GM12878 (cell line): ENCODE measurements around the gene SESN3. TPM values are rescaled to one million over a fixed set of nuclear protein-coding genes. Genes with fewer than 3 reads are reported as not detected.

Experiments
- ATAC-seq: fragments of 200-7000 bp; cut with Tn5 transposase; 3 replicates; pipeline ENCODE4 v1.9.1; 2020; ENCODE audit warnings: mild to moderate bottlenecking, moderate library complexity
- BruUV-seq: library from RNA; stranded (reverse); fragments of 400-500 nt; replicated peaks from 2 replicates; lab custom pipeline; 2021; lab: Mats Ljungman, UMichigan
- CTCF ChIA-PET: fragments of 300-600 bp; sonication (Branson Sonifier 250); formaldehyde crosslinking; extraction: SDS; loops from one replicate; lab custom pipeline; 2021; ENCODE audit warnings: inconsistent platforms; lab: Yijun Ruan, JAX
- POLR2A ChIA-PET: fragments of 350-600 bp; formaldehyde crosslinking; extraction: SDS; loops from one replicate; lab custom pipeline; 2021; ENCODE audit warnings: inconsistent platforms; lab: Charles Lee
- RAD21 ChIA-PET: fragments of 300-600 bp; sonication (Branson Sonifier 250); formaldehyde crosslinking; loops from one replicate; lab custom pipeline; 2023; ENCODE audit warnings: antibody characterized with exemption; ENCODE audit not compliant: unreplicated experiment; lab: Charles Lee
- SMC1A ChIA-PET: fragments of 300-600 bp; sonication (Branson Sonifier 250); formaldehyde crosslinking; loops from one replicate; lab custom pipeline; 2023; ENCODE audit not compliant: unreplicated experiment, uncharacterized antibody; lab: Charles Lee
- DNase-seq: peaks from one replicate; pipeline ENCODE4 v3.0.0-alpha.2; 2011; ENCODE audit warnings: low read depth, low spot score
- FAIRE-seq: peaks from 3 replicates; lab custom pipeline; 2011; peaks lifted over from hg19 to GRCh38; lab: Jason Lieb, UNC
- H2AFZ ChIP-seq: 2 replicates; pipeline ENCODE4 v1.6.0; 2011; ENCODE audit warnings: low read depth, low read length, control low read depth; ENCODE audit not compliant: control insufficient read depth
- H3K27ac ChIP-seq: 2 replicates; pipeline ENCODE4 v1.5.1; 2011; ENCODE audit warnings: control low read depth; ENCODE audit not compliant: control insufficient read depth, insufficient read depth
- H3K27me3 ChIP-seq, 2 experiments: replicated peaks in 1 of 2; 2 replicates each; pipeline versions ENCODE4 v1.6.0 to v1.6.1; 2011; ENCODE audit warnings: low read length in 1 of 2; ENCODE audit not compliant: control insufficient read depth in 2 of 2, insufficient read depth in 2 of 2
- H3K36me3 ChIP-seq, 2 experiments: 2 replicates each; pipeline ENCODE4 v1.5.1; 2011; ENCODE audit warnings: low read length in 1 of 2; ENCODE audit not compliant: control insufficient read depth in 2 of 2, insufficient read depth in 2 of 2
- H3K4me1 ChIP-seq: 2 replicates; pipeline ENCODE4 v1.6.1; 2011; ENCODE audit warnings: mild to moderate bottlenecking, low read length, moderate library complexity, mixed read lengths; ENCODE audit not compliant: control insufficient read depth, insufficient read depth
- H3K4me2 ChIP-seq: 2 replicates; pipeline ENCODE4 v1.6.0; 2011; ENCODE audit warnings: control low read depth; ENCODE audit not compliant: control insufficient read depth, insufficient read depth
- H3K4me3 ChIP-seq: fragments of 200-600 bp; sonication (generic); 2 replicates; pipeline ENCODE4 v1.5.1; 2016
- H3K79me2 ChIP-seq: 2 replicates; pipeline ENCODE4 v1.6.0; 2011; ENCODE audit warnings: low read length; ENCODE audit not compliant: control insufficient read depth, insufficient read depth
- H3K9ac ChIP-seq: 2 replicates; pipeline ENCODE4 v1.8.0; 2011; ENCODE audit warnings: low read length, control low read depth, mixed read lengths; ENCODE audit not compliant: control insufficient read depth, insufficient read depth
- H3K9me3 ChIP-seq: replicated peaks from 3 replicates; pipeline ENCODE4 v1.5.1; 2011; ENCODE audit warnings: mild to moderate bottlenecking, low read length; ENCODE audit not compliant: control insufficient read depth, insufficient read depth
- H4K20me1 ChIP-seq: 2 replicates; pipeline ENCODE4 v1.6.0; 2011; ENCODE audit not compliant: control insufficient read depth, insufficient read depth
- ATF2 ChIP-seq: IDR thresholded peaks from 2 replicates; pipeline ENCODE4 v1.6.1; 2012; ENCODE audit warnings: low read length, inconsistent platforms
- ATF7 ChIP-seq: fragments of 450-650 bp; IDR thresholded peaks from 2 replicates; pipeline ENCODE4 v1.6.1; 2016; ENCODE audit warnings: low read depth, mild to moderate bottlenecking
- CBX3 ChIP-seq: fragments of 200-600 bp; sonication (generic); IDR thresholded peaks from 2 replicates; pipeline ENCODE4 v1.6.1; 2016; ENCODE audit warnings: low read depth, borderline replicate concordance
- EED ChIP-seq: sonication (generic); IDR thresholded peaks from 2 replicates; pipeline ENCODE4 v1.6.1; 2016; ENCODE audit warnings: antibody characterized with exemption, low read depth
- FOXM1 ChIP-seq: IDR thresholded peaks from 2 replicates; pipeline ENCODE4 v1.6.1; 2012; ENCODE audit warnings: low read depth, mild to moderate bottlenecking, inconsistent platforms, low read length, moderate library complexity
- GABPA ChIP-seq: IDR thresholded peaks from 2 replicates; pipeline ENCODE4 v1.6.1; 2014; ENCODE audit warnings: antibody characterized with exemption, low read depth, mild to moderate bottlenecking, inconsistent platforms
- HSF1 ChIP-seq: fragments of 150-350 bp; IDR thresholded peaks from 2 replicates; pipeline ENCODE4 v1.6.1; 2014; ENCODE audit warnings: mild to moderate bottlenecking, low read depth, low read length
- IRF5 ChIP-seq: fragments of 450-650 bp; IDR thresholded peaks from 2 replicates; pipeline ENCODE4 v1.6.1; 2017; ENCODE audit warnings: borderline replicate concordance
- NFYA ChIP-seq: IDR thresholded peaks from 2 replicates; pipeline ENCODE4 v1.6.1; 2011; ENCODE audit warnings: low read depth, mild to moderate bottlenecking, low read length, improper control_type of control experiment, borderline replicate concordance
- NKRF ChIP-seq: fragments of 450-650 bp; conservative IDR thresholded peaks from 2 replicates; pipeline ENCODE4 v1.6.1; 2017; ENCODE audit warnings: mild to moderate bottlenecking, moderate library complexity
- SMAD5 ChIP-seq: IDR thresholded peaks from 2 replicates; pipeline ENCODE4 v1.6.1; 2016; ENCODE audit warnings: antibody characterized with exemption, low read depth
- YY1 ChIP-seq: IDR thresholded peaks from 2 replicates; pipeline ENCODE4 v1.6.1; 2011; ENCODE audit warnings: low read depth, mild to moderate bottlenecking, low read length
- ZBTB40 ChIP-seq: fragments of 450-650 bp; IDR thresholded peaks from 2 replicates; pipeline ENCODE4 v1.6.1; 2016; ENCODE audit warnings: mild to moderate bottlenecking, moderate library complexity, borderline replicate concordance
- ZNF274 ChIP-seq: IDR thresholded peaks from one replicate; pipeline ENCODE4 v1.8.0; 2011; ENCODE audit not compliant: insufficient read length, insufficient read depth
- ZNF384 ChIP-seq: IDR thresholded peaks from 2 replicates; pipeline ENCODE4 v1.6.1; 2012; ENCODE audit warnings: low read depth, mild to moderate bottlenecking, low read length, improper control_type of control experiment, borderline replicate concordance
- WGBS: methylation state at CpG from one replicate; pipeline ENCODE4 v1.1.6; 2016; ENCODE audit warnings: low lambda C conversion rate; ENCODE audit not compliant: insufficient replicate concordance, insufficient coverage; ENCODE audit errors: missing lambda C conversion rate; 5-methylcytosine and 5-hydroxymethylcytosine counted together
- in situ Hi-C: fragments of 300-500 bp; cut with MboI; formaldehyde crosslinking; loops from 9 replicates; pipeline ENCODE4 v1.14.3; 2018; ENCODE audit warnings: mixed read lengths
- intact Hi-C: fragments of 100-400 bp; cut with micrococcal nuclease; formaldehyde crosslinking; loops from one replicate; pipeline ENCODE4 v1.14.2; 2022; ENCODE audit not compliant: unreplicated experiment
- polyA plus RNA-seq, 11 experiments: library from polyadenylated mRNA; depleted of rRNA in 4 of 11; unstranded in 6 of 11; stranded (reverse) in 5 of 11; fragments of >200 nt; fragmentation: Nextera tagmentation in 4 of 11; fragmentation: Illumina TruSeq in 1 of 11; extraction: Ambion mirVana in 4 of 11; extraction: Trizol in 1 of 11; gene quantifications; 1 replicate in 1 of 11; 2 replicates in 10 of 11; pipeline versions ENCODE4 v1.2.1 to v1.2.3, GENCODE V29; 2011 to 2016; ENCODE audit warnings: inconsistent platforms in 2 of 11, missing spikeins in 2 of 11, low read depth in 1 of 11
- total RNA-seq, 4 experiments: library from RNA; depleted of rRNA in 3 of 4; stranded (reverse); fragments of >200 nt in 3 of 4; fragmentation: Illumina TruSeq in 1 of 4; extraction: Trizol in 1 of 4; gene quantifications; 2 replicates each; pipeline versions ENCODE4 v1.2.1 to v1.2.3, GENCODE V29; 2013 to 2021

SESN3 gene
- total and polyA plus RNA-seq, 10 of the 15 experiments (the other 5 are each of a cell fraction or from before 2014, with no cell fraction given) = 0.64 to 6.7 (median 3.0) TPM

GRCh38 chr11:95193541-95193940 lies 37.5 kb downstream of the SESN3 start:
- in situ Hi-C loops (no loop called here), intact Hi-C loops (no loop called here)
- 83% methylated on average over 1 of the region's 1 CpG for WGBS
- Histone ChIP-seq H3K27ac (no peak overlapping the region), H3K4me1 (no peaks in the 10 kb centered on the region), H3K27me3 (no peaks in the 10 kb centered on the region), H3K4me2 (no peak overlapping the region), H3K79me2 (no peaks in the 10 kb centered on the region), H3K4me3 (no peak overlapping the region), H3K36me3 (no peaks in the 10 kb centered on the region), H2AFZ (no peak overlapping the region), H3K9me3 (no peaks in the 10 kb centered on the region), H3K9ac (no peak overlapping the region), H4K20me1 (no peaks in the 10 kb centered on the region)
- ChIA-PET SMC1A (interaction anchor here (0.6 to 1.9 kb wide), 3 partner anchors 17 to 976 kb away, joined by 3 to 9 read pairs (median 3); partner anchors contain the start of gene SESN3), RAD21 (no interaction called here), POLR2A (no interaction called here), CTCF (no interaction called here)
- BruUV-seq = no TSS peak
- FAIRE-seq = no peak
- no peak for ATAC-seq
- DNase-seq = no peak
- TF ChIP-seq EED = no peak
- no peak for TF ChIP-seq CBX3
- TF ChIP-seq ATF7 = no peak
- no peak for TF ChIP-seq SMAD5
- TF ChIP-seq ZBTB40 = no peak
- no peak for TF ChIP-seq GABPA
- TF ChIP-seq ZNF384 = no peak
- TF ChIP-seq IRF5 = no peak
- no peak for TF ChIP-seq ZNF274
- no peak for TF ChIP-seq YY1
- TF ChIP-seq NFYA = no peak
- TF ChIP-seq ATF2 = no peak
- no peak for TF ChIP-seq FOXM1
- no peak for TF ChIP-seq HSF1
- no peak for TF ChIP-seq NKRF
